Right renal cortex interstitium (tissue), 3 donors: ENCODE results near the gene IGF2. TPM values are rescaled to one million over a fixed set of nuclear protein-coding genes. Genes with fewer than 3 reads are reported as not detected.

Source experiments
- DNase-seq, 3 donors: peaks; one replicate each; pipeline ENCODE4 v3.0.0-alpha.2; 2013; ENCODE audit warnings: low read depth in 3 of 3, low spot score in 2 of 3
- polyA plus RNA-seq, 3 donors: library from polyadenylated mRNA; unstranded; fragments of 120-200 nt; gene quantifications; one replicate each; pipeline ENCODE4 v1.2.1, GENCODE V29; 2013; ENCODE audit not compliant: insufficient read length in 3 of 3

IGF2 gene
- polyA plus RNA-seq, 3 donors: 718 to 837 (median 829) TPM

GRCh38 chr11:2094354-2095197 lies 44.6 kb downstream of the IGF2 start:
- no peak for DNase-seq

- DNase-seq: no peak
Observed at GRCh38 chr11:2093575-2094353, 45.4 kb downstream of the IGF2 start.

- DNase-seq: no peak
Observed at GRCh38 chr11:2092956-2093412, 46.2 kb downstream of the IGF2 start.

GRCh38 chr11:2092464-2092910 lies 46.7 kb downstream of the IGF2 start:
- no peak for DNase-seq

GRCh38 chr11:2091786-2092463 lies 47.3 kb downstream of the IGF2 start:
- no peak for DNase-seq

GRCh38 chr11:2091112-2091746 lies 48.0 kb downstream of the IGF2 start:
- DNase-seq: no peak

GRCh38 chr11:2090172-2091111 lies 48.7 kb downstream of the IGF2 start:
- no peak for DNase-seq

DNA sequence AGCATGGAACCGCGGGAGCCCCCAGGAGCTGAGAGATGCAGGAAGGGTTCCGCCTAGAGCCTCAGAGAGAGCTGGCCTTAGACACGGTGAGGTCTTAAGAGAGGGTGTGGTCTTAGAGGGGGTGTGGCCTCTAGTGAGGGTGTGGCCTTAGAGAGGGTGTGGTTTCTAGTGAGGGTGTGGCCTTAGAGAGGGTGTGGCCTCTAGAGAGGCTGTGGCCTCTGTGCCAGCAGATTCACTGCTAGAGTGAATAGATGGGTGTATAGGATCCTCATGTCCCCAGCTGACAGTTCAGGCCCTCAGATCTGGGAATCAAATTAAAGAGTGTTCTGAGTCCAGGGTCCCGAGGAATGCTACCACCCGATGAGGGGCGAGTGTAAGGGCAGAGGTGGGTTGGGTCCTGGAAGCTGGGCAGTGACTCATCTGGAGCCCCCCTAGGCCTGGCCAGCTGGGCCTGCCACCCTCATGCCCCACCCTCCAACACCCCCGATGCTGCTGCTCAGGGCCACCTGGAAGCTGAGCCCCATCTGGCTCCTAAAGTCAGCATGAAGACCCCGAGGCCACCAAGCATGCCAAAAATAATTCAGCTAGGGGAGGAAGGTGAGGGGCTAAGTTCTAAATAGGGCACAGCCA lies 49.5 kb downstream of the IGF2 start:
- DNase-seq: no peak

DNA sequence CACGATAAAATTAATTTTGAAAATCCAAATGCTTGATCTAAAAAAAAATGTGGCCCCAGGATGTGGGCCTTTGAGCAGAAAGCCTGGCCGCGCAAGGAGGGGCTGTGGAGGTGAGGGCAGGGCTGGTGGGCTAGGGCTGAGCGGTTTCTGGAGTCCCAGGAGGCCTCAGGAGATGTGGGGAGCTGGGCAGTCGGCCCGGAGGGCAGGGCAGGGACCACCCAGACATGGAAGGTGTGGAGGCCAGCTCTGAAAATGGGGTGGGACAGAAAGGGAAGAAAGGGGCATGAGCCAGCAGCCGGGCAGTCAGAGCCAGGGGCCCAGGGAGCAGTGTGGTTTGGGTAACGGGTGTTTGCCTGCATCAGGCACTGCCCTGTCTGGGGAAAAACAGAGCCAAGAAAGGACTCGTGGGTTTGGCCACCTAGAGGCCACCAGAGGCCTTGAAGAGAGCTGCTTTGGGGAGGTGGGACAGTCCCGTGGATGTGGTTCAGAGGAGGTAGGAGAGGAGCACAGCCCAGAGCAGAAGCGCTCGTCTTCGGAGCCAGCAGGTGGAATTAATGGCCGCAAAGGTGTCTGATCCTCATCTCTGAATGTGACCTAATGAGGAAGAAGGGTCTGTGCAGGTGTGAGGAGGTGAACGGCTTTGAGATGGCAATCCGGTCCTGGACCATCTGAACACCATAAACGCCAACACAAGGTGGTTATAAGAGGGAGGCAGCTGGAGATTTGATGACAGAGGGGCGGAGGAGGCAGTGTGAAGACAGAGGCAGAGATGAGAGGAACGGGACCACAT lies 50.2 kb downstream of the IGF2 start:
- DNase-seq: no peak

DNA sequence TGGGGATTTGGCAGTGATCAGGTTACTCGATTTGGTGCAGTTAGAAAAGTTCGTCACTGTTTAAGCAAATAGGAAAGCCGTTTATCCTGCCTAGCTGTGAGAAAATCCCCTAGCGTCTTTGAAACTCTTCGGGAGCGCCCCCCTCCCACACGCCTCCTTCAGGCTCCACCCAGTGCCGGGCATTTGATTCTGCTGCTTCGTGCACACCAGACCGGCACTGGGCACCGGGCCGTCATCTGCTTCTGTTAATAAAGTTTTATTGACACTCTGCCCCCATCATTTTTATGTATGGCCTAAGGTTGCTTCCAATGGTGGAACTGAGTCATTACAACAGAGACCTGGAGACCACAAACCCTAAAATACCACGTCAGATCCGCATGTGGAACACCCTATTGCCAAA lies 50.9 kb downstream of the IGF2 start:
- no peak for DNase-seq

DNA sequence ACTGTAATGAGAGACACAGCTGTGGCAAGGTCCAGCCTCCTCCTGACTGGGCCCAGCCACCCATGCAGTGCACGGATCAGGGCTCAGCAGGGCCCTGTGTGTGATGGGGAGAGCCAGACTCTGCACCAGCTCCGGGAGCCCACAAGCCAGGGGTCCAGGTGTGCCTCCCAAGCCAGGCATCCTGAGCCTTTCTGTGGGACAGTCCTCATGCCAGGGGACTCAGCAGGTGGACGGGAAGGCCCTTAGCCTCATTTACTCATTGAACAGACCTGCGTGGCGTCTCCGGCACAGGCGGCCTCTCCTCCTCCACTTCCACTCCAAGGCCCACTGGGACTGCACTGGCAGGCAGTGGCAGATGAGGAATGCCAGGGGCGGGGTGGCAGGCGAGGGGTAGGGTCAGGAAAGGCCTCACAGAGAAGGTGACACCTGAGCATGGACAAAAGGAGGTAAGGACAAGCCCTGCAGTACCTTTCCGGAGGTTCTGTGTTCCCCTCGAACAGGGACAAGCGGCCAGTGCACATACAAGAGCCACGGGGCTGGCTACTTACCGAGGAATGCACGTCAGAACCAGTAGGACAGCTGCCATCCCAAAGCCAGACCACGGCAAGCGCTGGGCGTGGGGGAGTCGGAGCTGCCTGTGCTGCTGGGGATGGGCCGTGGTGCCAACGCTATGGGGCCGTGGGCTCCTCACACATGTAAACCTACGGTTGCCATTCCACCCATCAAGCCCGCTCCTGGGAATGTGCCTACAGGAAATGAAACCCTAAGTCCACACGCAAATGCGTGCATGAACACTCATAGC lies 52.7 kb downstream of the IGF2 start:
- DNase-seq: no peak

DNA sequence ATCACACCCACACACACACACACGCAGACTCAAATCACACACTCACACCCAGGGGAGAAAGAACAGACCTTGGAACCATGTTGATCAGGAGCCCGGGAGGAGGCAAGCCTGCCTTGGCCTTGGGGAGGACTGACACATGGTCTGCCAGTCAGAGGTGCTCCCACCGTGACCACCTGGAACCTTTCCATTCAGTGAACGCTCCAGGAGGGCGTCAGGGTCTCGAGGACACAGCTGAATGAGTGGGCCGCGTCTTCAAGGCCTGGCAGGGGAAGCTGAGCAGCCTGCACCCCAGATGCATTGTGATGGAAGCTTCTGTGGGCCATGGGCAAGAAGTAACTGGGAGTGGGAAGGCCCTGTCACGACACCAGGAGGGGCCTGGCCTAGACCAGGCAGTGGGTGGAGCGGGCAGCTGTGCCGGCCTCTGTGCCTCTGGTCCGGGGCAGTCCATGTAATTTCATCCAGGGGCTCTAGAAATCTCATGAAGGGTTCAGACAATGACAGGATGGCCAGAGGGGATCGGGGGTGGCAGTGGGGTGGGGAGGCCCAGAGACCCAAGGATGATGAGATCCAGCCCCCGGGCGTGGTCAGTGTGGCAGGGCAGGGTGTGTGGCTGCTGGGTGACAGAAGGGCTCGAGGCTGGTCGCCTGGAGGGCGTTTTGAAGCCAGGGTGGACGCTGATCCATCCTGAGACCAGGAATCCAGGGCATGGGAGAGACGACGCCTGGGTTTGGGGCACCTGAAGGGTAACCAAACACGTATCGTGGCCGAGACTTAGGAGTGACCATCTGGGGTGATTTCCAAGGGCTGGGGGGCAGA lies 53.7 kb downstream of the IGF2 start:
- DNase-seq: no peak

DNA sequence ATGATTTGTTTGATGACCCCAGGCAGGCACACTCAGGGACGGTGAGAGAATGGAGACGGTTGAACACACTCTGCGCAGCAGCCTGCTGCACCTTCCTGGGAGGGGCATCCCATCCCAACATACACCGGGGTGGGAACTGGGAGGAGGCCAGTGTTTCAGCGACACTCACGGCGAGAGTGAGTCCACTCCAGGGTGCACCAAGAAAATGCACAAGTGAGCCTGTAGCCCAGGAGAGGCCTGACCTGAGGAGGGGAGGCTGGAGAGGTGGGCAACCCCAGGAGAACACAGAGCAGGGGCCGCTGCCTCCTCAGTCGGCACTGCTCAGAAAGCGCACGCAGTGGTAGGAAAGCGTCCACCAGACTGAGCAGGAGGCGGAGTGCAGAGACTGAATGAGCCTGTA lies 54.5 kb downstream of the IGF2 start:
- DNase-seq: no peak
